Measurements from ENCODE around the gene GAL3ST1. TPM values are rescaled to one million over a fixed set of nuclear protein-coding genes. Genes with fewer than 3 reads are reported as not detected.
"Not testable (repeated sequence)": the region's sequence is repeated elsewhere in the genome, so short reads cannot be mapped to it uniquely, and the experiment has no call there.

Gene GAL3ST1
- total RNA-seq, 1 donor, result not detected

DNA sequence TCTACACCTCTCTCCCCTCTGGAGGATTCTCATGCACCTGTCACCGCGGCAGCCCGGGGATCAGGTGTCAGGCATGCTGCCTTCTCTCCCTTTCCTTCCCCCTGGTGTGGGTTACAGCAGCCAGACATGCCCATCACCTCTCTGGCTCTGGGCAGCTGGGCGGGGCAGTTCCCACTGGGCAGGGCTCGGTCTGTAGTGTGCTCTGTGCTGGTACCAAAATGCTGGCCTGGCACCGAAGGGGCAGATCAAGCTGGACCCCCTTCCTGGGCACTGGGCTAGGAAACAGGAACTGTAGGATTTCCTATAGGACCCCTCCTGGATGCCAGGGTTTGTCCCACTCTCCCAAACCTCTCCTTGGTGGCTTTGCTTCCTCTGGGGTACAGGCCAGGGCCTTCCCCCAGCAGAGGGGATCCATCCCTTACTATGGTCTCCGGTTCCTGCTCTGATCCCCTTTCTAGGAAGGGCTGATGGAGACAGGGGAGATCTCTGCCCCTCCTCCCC, 821 bp downstream of the GAL3ST1 start:
- no peak for DNase-seq (ENCODE audit: low read depth)
- H3K4me3 ChIP-seq (ENCODE audit: low read depth, low read length), result no peak overlapping the region
- TF ChIP-seq, protein P1, sequence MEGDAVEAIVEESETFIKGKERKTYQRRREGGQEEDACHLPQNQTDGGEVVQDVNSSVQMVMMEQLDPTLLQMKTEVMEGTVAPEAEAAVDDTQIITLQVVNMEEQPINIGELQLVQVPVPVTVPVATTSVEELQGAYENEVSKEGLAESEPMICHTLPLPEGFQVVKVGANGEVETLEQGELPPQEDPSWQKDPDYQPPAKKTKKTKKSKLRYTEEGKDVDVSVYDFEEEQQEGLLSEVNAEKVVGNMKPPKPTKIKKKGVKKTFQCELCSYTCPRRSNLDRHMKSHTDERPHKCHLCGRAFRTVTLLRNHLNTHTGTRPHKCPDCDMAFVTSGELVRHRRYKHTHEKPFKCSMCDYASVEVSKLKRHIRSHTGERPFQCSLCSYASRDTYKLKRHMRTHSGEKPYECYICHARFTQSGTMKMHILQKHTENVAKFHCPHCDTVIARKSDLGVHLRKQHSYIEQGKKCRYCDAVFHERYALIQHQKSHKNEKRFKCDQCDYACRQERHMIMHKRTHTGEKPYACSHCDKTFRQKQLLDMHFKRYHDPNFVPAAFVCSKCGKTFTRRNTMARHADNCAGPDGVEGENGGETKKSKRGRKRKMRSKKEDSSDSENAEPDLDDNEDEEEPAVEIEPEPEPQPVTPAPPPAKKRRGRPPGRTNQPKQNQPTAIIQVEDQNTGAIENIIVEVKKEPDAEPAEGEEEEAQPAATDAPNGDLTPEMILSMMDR (IDR thresholded peaks at IDR 0.05; ENCODE audit: insufficient read depth, low read depth, low read length), result no peak

DNA sequence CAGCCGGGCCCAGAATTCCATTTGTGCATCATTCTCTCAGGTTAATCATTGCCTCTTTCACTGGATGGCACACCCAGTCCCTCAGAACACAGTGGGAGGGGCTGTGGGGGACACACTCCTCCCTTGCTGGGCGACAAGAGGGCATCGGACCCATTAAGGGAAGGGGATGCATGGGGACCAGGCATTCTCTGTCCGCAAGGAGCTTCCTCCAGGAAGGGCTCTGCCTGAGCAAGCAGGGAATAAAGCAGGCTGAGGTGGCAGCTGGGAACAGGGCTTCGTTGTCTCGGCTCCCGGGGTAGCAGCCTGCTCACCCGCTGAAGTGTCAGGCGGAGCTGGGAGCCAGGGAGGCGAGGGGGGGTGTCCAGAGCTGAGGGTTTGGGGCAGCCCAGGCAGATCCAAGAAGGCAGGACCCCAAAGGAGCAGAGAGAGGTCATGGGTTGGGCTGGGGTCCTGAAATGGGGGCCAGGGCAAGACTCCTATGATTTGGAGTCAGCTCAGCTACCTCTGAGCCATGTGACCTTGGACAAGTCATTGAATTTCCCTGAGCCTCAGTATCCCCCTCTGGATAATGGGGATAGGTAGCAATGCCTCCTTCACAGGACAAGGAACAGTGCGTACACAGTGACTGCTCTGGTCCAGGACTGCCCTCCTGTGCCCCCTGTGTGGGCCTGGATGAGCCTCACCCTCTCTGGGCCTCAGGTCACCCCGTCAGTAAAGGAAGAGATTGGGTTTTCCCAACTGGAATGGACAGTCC, 1.4 kb downstream of the GAL3ST1 start:
- TF ChIP-seq, protein P1 (IDR thresholded peaks at IDR 0.05; ENCODE audit: insufficient read depth, low read depth, low read length), result no peak
- no peak for DNase-seq (ENCODE audit: low read depth)

DNA sequence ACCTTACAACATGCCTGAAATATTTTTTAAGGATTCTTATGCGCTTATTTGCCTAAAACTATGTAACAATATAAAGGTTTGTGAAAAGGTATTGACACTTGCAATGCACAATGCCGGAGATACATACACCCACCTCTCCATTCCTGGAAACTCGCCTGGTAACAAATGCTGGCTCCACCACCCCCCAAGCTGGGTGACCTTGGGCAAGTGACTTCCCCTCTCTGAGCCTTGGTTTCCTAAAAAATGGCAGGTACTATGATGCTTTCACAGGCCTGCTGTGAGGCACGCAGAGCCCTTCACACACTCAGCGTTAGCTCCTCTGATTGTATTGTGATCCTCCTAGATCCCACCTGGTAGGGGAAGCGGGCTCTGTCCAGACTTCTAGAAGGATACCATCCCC, 2.3 kb downstream of the GAL3ST1 start:
- DNase-seq (ENCODE audit: low read depth), result no peak
- no peak overlapping the region for H3K4me3 ChIP-seq (ENCODE audit: low read depth, low read length)
- TF ChIP-seq, protein P1 (IDR thresholded peaks at IDR 0.05; ENCODE audit: insufficient read depth, low read depth, low read length), result no peak

More for the DNA sequence above, 1.4 kb downstream of the GAL3ST1 start:
- H3K4me3 ChIP-seq (ENCODE audit: low read depth, low read length), result no peak overlapping the region

DNA sequence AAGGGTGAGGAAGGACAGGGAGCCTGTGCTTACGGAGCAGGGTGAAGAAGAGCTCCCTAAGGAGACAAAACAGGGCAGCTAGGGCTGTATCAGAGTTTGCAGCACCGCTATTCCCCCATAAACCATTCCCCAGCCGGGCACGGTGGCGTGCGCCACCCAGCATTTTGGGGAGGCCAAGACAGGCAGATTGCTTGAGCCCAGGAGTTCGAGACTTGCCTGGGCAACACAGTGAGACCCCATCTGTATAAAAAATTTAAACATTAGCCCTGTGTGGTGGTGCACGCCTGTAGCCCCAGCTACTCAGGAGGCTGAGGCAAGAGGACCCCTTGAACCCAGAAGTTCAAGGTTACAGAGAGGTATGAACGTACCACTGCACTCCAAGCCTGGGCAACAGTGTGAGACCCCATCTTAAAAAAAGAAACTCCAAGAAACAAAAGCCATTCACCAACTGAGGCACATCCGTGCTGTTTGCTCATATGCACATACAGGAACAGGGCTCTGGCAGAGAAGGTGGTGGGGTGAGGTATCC, 4.7 kb downstream of the GAL3ST1 start:
- DNase-seq (ENCODE audit: low read depth), result no peak
- TF ChIP-seq, protein P1 (IDR thresholded peaks at IDR 0.05; ENCODE audit: insufficient read depth, low read depth, low read length), result no peak
- H3K4me3 ChIP-seq (ENCODE audit: low read depth, low read length), result no peak overlapping the region

DNA sequence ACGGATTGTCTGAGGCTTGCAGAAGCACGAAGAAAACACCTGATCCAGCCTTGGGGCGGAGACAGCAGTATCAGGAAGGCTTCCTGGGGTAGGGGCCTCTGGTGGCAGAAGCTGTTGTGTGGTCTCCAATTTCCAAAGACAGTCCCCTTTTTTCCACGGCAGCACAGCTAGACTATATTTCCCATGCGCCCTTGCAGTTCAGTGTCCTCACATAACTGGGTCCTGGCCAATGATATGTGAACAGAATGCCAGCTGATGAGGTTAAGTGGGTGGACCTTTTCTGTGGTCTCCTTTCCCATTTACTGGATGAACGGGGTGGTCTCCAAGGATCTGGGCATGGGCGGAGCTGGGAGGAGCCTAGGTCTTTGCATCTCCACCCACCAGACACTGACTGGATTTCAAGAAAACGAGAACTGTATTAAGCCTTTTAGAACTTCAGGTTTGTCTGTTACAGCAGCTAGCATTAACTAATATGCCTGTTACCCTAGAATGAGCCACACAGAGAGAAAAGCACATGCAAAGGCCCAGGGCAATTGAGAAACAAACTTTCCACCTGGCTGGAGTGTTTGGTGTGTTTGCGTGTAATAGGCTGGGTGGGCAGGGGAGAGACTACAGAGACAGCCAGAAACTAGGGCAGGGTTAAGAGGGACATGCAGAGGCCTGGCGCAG, 6.2 kb downstream of the GAL3ST1 start:
- DNase-seq (ENCODE audit: low read depth), result no peak
- TF ChIP-seq, protein P1 (IDR thresholded peaks at IDR 0.05; ENCODE audit: insufficient read depth, low read depth, low read length), result no peak

DNA sequence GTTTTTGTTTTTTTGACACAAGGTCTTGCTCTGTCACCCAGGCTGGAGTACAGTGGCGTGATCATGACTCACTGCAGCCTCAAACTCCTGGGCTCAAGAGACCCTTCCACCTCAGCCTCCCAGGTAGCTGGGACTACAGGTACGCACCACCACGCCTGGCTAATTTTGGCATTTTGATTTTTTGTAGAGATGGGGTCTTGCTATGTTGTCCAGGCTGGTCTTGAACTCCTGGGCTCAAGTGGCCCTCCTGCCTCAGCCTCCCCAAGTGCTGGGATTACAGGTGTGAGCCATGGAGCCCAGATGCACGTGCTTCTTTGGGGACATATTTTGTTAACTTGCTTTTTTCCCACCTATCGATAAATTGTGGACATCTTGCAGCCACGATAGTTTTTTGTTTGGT, 7.2 kb downstream of the GAL3ST1 start:
- not testable (repeated sequence) for DNase-seq (ENCODE audit: low read depth); H3K4me3 ChIP-seq (ENCODE audit: low read depth, low read length)

More for the DNA sequence above, 6.2 kb downstream of the GAL3ST1 start:
- no peak overlapping the region for H3K4me3 ChIP-seq (ENCODE audit: low read depth, low read length)

DNA sequence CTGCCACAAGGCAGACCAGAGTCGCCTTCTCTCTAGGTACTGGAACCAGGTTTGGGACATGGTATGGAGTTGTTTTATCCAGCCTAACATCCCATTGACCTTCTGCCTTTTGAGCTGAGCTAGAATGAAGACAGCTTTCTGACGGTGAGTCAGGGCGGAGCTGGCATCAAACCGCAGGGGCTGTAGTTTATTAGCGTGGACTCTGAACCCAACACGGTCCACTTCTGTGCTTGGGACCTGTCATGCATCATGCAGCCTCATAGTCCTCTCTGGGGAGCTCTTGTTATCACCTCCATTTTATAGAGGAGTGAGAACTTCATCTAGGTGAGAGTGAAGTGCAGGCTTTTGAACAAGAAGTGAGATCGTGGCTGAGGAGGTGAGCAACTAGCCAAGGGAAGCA, 8.3 kb downstream of the GAL3ST1 start:
- H3K4me3 ChIP-seq (ENCODE audit: low read depth, low read length), result no peak overlapping the region
- TF ChIP-seq, protein P1 (IDR thresholded peaks at IDR 0.05; ENCODE audit: insufficient read depth, low read depth, low read length), result no peak
- DNase-seq (ENCODE audit: low read depth), result no peak

Measured in fibroblast of villous mesenchyme (primary cell).